ENCODE results near the gene ENPP5. TPM values are rescaled to one million over a fixed set of nuclear protein-coding genes. Genes with fewer than 3 reads are reported as not detected.
A peak's percentile ranks its signal among the peaks of the same experiment; 100 is the strongest.

Gene ENPP5
- total RNA-seq (1 to 10 TPM in 1 of 2 donors, under 1 TPM in 1; 0.59 to 3.2 TPM), polyA plus RNA-seq (under 1 TPM; 0.17 to 0.56 TPM)

- H3K9ac ChIP-seq (ENCODE audit: low read depth in 1 of 2, low read length in 2 of 2): no peak within 1 kb of the TSS
- no peak within 1 kb of the TSS for H3K27ac ChIP-seq (ENCODE audit: low read depth in 1 of 2, low read length in 2 of 2)
- peak; percentile 76 for DNase-seq (ENCODE audit: low spot score)
- H3K27me3 ChIP-seq (ENCODE audit: control insufficient read depth in 4 of 4, insufficient read depth in 4 of 4, low read length in 3 of 4): no peaks in the 10 kb centered on the region
- peak within 1 kb of the TSS in 2 of 3 donors; percentile 54 to 63 for H3K4me3 ChIP-seq (ENCODE audit: low read depth in 1 of 3, low read length in 3 of 3)
- TF ChIP-seq RXRA (IDR thresholded peaks at IDR 0.05) (no peak), NR2F2 (IDR thresholded peaks at IDR 0.05) (no peak), REST (IDR thresholded peaks at IDR 0.05) (no peak), FOXA1 (IDR thresholded peaks at IDR 0.05) (no peak), YY1 (IDR thresholded peaks at IDR 0.05) (no peak), SP1 (IDR thresholded peaks at IDR 0.05) (no peak), RAD21 (IDR thresholded peaks at IDR 0.05) (no peak), ATF3 (IDR thresholded peaks at IDR 0.05) (no peak), TAF1 (conservative IDR thresholded peaks at IDR 0.05) (no peak), HNF4G (IDR thresholded peaks at IDR 0.05) (no peak), FOXA2 (IDR thresholded peaks at IDR 0.05) (no peak), ZBTB33 (IDR thresholded peaks at IDR 0.05) (no peak), JUND (IDR thresholded peaks at IDR 0.05) (no peak), HNF4A (conservative IDR thresholded peaks at IDR 0.05) (no peak), MAX (IDR thresholded peaks at IDR 0.05) (no peak), EGR1 (IDR thresholded peaks at IDR 0.05; ENCODE audit: low read depth in 2 of 2) (no peak), GABPA (IDR thresholded peaks at IDR 0.05 in 1 of 2, conservative IDR thresholded peaks at IDR 0.05 in 1 of 2) (no peak)
- no peaks in the 10 kb centered on the region for H3K9me3 ChIP-seq (ENCODE audit: control insufficient read depth in 4 of 4, low read length in 3 of 4)
- peaks cover 6 to 7% (median 6%) of the 10 kb centered on the region in 4 donors for H3K4me1 ChIP-seq (ENCODE audit: control insufficient read depth in 4 of 4, insufficient read depth in 4 of 4, low read length in 3 of 4)
- 3% methylated on average over 49 of the region's 49 CpGs for WGBS
- no peaks in the 10 kb centered on the region for H3K36me3 ChIP-seq (ENCODE audit: control insufficient read depth in 4 of 4, insufficient read depth in 3 of 4, low read depth in 1 of 4, low read length in 3 of 4)
These were observed at the start of gene ENPP5 for GRCh38 chr6:46170357-46171289. Gene ENPP5 (minus strand): TSS chr6:46170980. CDS start chr6:46168262, 2,718 bp downstream.

GRCh38 chr6:46219661-46220060, 48.9 kb upstream of the ENPP5 start:
- H3K36me3 ChIP-seq (ENCODE audit: control insufficient read depth in 4 of 4, insufficient read depth in 3 of 4, low read depth in 1 of 4, low read length in 3 of 4): no peaks in the 10 kb centered on the region
- no peak for DNase-seq (ENCODE audit: low spot score)
- H3K4me3 ChIP-seq (ENCODE audit: low read depth in 1 of 3, low read length in 3 of 3): no peak overlapping the region
- H3K9ac ChIP-seq (ENCODE audit: low read depth in 1 of 2, low read length in 2 of 2): no peak overlapping the region
- peaks cover 0 to 9% (median 0%) of the 10 kb centered on the region in 4 donors for H3K4me1 ChIP-seq (ENCODE audit: control insufficient read depth in 4 of 4, insufficient read depth in 4 of 4, low read length in 3 of 4)
- H3K27me3 ChIP-seq (ENCODE audit: control insufficient read depth in 4 of 4, insufficient read depth in 4 of 4, low read length in 3 of 4): no peaks in the 10 kb centered on the region
- H3K27ac ChIP-seq (ENCODE audit: low read depth in 1 of 2, low read length in 2 of 2): no peak overlapping the region
- no peaks in the 10 kb centered on the region for H3K9me3 ChIP-seq (ENCODE audit: control insufficient read depth in 4 of 4, low read length in 3 of 4)
- TF ChIP-seq SP1 (IDR thresholded peaks at IDR 0.05) (no peak), MAX (IDR thresholded peaks at IDR 0.05) (no peak), RXRA (IDR thresholded peaks at IDR 0.05) (no peak), HNF4G (IDR thresholded peaks at IDR 0.05) (no peak)
